Measurements from ENCODE around the gene GDPD3. TPM values are rescaled to one million over a fixed set of nuclear protein-coding genes. Genes with fewer than 3 reads are reported as not detected.

The GDPD3 gene
- polyA plus RNA-seq, 1 donor (not counting 4 experiments of a cell fraction or from before 2014, with no cell fraction given): 1.1 TPM

GRCh38 chr16:30143347-30143702 lies 30.0 kb upstream of the GDPD3 start:
- no peak overlapping the region for H3K4me3 ChIP-seq (ENCODE audit: control insufficient read depth in 2 of 3, extremely low read depth in 1 of 3, insufficient read depth in 2 of 3, low read depth in 1 of 3, low read length in 3 of 3)
- DNase-seq (ENCODE audit: low read depth, low spot score): no peak
- no peaks in the 10 kb centered on the region for H3K9me3 ChIP-seq (ENCODE audit: control insufficient read depth, low read depth, low read length)
- no peak for TF ChIP-seq CTCF (optimal IDR thresholded peaks at IDR 0.05 in 1 of 3, IDR thresholded peaks at IDR 0.05 in 1 of 3, conservative IDR thresholded peaks at IDR 0.05 in 1 of 3; ENCODE audit: extremely low read depth in 1 of 3, insufficient read depth in 2 of 3, low read length in 3 of 3)
- TF ChIP-seq EZH2 (IDR thresholded peaks at IDR 0.05; ENCODE audit: low read length): no peak
- H3K9ac ChIP-seq (ENCODE audit: control insufficient read depth, extremely low read depth, insufficient read depth, low read length): no peak overlapping the region
- no peaks in the 10 kb centered on the region for H4K20me1 ChIP-seq (ENCODE audit: control insufficient read depth, extremely low read depth, insufficient read depth, low read length)
- H3K4me2 ChIP-seq (ENCODE audit: control insufficient read depth, extremely low read depth, insufficient read depth, low read depth, low read length): no peak overlapping the region
- no peaks in the 10 kb centered on the region for H3K36me3 ChIP-seq (ENCODE audit: control insufficient read depth in 2 of 2, extremely low read depth in 1 of 2, insufficient read depth in 2 of 2, low read length in 2 of 2)
- H3K27ac ChIP-seq (ENCODE audit: control insufficient read depth, insufficient read depth, low read length): no peak overlapping the region
- H2AFZ ChIP-seq (ENCODE audit: control insufficient read depth, low read length): no peak overlapping the region
- H3K79me2 ChIP-seq (ENCODE audit: control insufficient read depth, insufficient read depth, low read length): no peaks in the 10 kb centered on the region
- dilution Hi-C loops (cut with MboI; ENCODE audit: extremely low pct_ligation_motif_present, low sequenced_read_pairs): no loop called here
- H3K27me3 ChIP-seq (ENCODE audit: control insufficient read depth, extremely low read depth, insufficient read depth, low read length): peaks cover 3% of the 10 kb centered on the region
- no peaks in the 10 kb centered on the region for H3K4me1 ChIP-seq (ENCODE audit: control insufficient read depth, extremely low read depth, insufficient read depth, low read length)
- no peak for FAIRE-seq
- H3K9me1 ChIP-seq (ENCODE audit: control insufficient read depth, extremely low read depth, insufficient read depth, low read length): no peaks in the 10 kb centered on the region

GRCh38 chr16:30142672-30143346 lies 29.5 kb upstream of the GDPD3 start:
- DNase-seq (ENCODE audit: low read depth, low spot score) (no peak), FAIRE-seq (no peak)
- Histone ChIP-seq H3K9me3 (ENCODE audit: control insufficient read depth, low read depth, low read length) (no peaks in the 10 kb centered on the region), H4K20me1 (ENCODE audit: control insufficient read depth, extremely low read depth, insufficient read depth, low read length) (no peaks in the 10 kb centered on the region), H3K36me3 (ENCODE audit: control insufficient read depth in 2 of 2, extremely low read depth in 1 of 2, insufficient read depth in 2 of 2, low read length in 2 of 2) (no peaks in the 10 kb centered on the region), H3K79me2 (ENCODE audit: control insufficient read depth, insufficient read depth, low read length) (no peaks in the 10 kb centered on the region), H2AFZ (ENCODE audit: control insufficient read depth, low read length) (no peak overlapping the region), H3K9me1 (ENCODE audit: control insufficient read depth, extremely low read depth, insufficient read depth, low read length) (no peaks in the 10 kb centered on the region), H3K9ac (ENCODE audit: control insufficient read depth, extremely low read depth, insufficient read depth, low read length) (no peak overlapping the region), H3K27me3 (ENCODE audit: control insufficient read depth, extremely low read depth, insufficient read depth, low read length) (peaks cover 3% of the 10 kb centered on the region), H3K27ac (ENCODE audit: control insufficient read depth, insufficient read depth, low read length) (no peak overlapping the region), H3K4me2 (ENCODE audit: control insufficient read depth, extremely low read depth, insufficient read depth, low read depth, low read length) (no peak overlapping the region), H3K4me3 (ENCODE audit: control insufficient read depth in 2 of 3, extremely low read depth in 1 of 3, insufficient read depth in 2 of 3, low read depth in 1 of 3, low read length in 3 of 3) (no peak overlapping the region), H3K4me1 (ENCODE audit: control insufficient read depth, extremely low read depth, insufficient read depth, low read length) (no peaks in the 10 kb centered on the region)
- TF ChIP-seq CTCF (optimal IDR thresholded peaks at IDR 0.05 in 1 of 3, IDR thresholded peaks at IDR 0.05 in 1 of 3, conservative IDR thresholded peaks at IDR 0.05 in 1 of 3; ENCODE audit: extremely low read depth in 1 of 3, insufficient read depth in 2 of 3, low read length in 3 of 3): peak in 1 of 3 experiments; percentile 14
- TF ChIP-seq EZH2 (IDR thresholded peaks at IDR 0.05; ENCODE audit: low read length): no peak
- dilution Hi-C loops (cut with MboI; ENCODE audit: extremely low pct_ligation_motif_present, low sequenced_read_pairs): no loop called here

All from keratinocyte (primary cell).